Measurements from ENCODE around the gene OGA. TPM values are rescaled to one million over a fixed set of nuclear protein-coding genes. Genes with fewer than 3 reads are reported as not detected.
A peak's percentile ranks its signal among the peaks of the same experiment; 100 is the strongest.

Gene OGA
- total RNA-seq, 1 donor from 2014 or later = 275 TPM

DNA sequence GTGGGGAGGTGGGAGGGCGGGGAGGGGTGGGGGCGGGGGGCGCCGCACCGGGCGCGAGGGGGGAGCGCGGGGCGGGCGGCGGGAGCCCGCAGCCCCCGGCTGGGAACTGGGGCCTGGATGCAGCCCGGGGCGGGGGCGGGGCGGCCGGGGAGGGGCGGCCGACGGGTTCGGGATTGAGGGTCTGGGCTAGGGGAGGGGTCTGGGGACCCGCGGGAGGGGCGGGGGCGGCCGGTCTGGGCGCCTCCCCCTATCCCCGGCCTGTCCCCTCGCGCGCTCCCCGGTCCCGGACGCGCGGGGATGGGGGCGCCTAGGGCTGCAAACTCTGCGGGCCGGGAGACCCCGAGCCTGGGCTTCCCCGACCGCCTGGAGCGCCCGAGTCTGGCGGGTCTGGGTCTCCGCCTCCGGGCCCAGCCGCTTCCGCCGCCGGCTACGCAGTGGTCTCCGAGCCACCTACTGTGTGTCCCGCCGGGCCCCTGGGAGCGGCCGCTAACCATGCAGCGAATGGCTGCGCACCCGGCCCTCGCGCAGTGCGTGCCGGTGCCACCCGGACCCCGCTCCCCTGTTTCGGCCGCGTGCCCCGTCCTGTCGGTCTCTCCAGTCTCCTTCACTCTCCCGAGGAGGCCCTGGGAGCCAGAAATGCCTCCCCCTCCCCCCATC, 42.0 kb downstream of the OGA start:
- TF ChIP-seq CTCF (IDR thresholded peaks at IDR 0.05) (no peak), EZH2 (IDR thresholded peaks at IDR 0.05) (peak; percentile 48), EZH2phosphoT487 (IDR thresholded peaks at IDR 0.05) (peak; percentile 18)
- H3K36me3 Mint-ChIP-seq = no peaks in the 10 kb centered on the region
- H3K79me2 ChIP-seq (ENCODE audit: low read depth) = no peaks in the 10 kb centered on the region
- peak overlapping the region; percentile 59 for H3K4me3 ChIP-seq
- H3K4me1 Mint-ChIP-seq = peaks cover 51% of the 10 kb centered on the region
- H4K20me1 ChIP-seq (ENCODE audit: low read depth) = peaks cover 32% of the 10 kb centered on the region
- H3K4me3 Mint-ChIP-seq = peak overlapping the region; percentile 78
- H3K27me3 ChIP-seq = peaks cover 83% of the 10 kb centered on the region
- no peaks in the 10 kb centered on the region for H3K36me3 ChIP-seq
- no peak overlapping the region for H3K27ac Mint-ChIP-seq
- H3K4me2 ChIP-seq = peak overlapping the region; percentile 90
- H3F3A ChIP-seq (ENCODE audit: low read depth) = peaks cover 86% of the 10 kb centered on the region
- peaks cover 62% of the 10 kb centered on the region for H3K27me3 Mint-ChIP-seq (ENCODE audit: insufficient read depth, low read depth)
- peak; percentile 43 for DNase-seq (ENCODE audit: low spot score)
- H2AFZ ChIP-seq (replicated peaks) = peak overlapping the region; percentile 36
- H3K9me3 Mint-ChIP-seq = no peaks in the 10 kb centered on the region
- H3K4me1 ChIP-seq = peaks cover 73% of the 10 kb centered on the region
- H3K27ac ChIP-seq = no peak overlapping the region
- no peaks in the 10 kb centered on the region for H3K9me3 ChIP-seq (ENCODE audit: low read depth)
- no peak overlapping the region for H3K9ac ChIP-seq

DNA sequence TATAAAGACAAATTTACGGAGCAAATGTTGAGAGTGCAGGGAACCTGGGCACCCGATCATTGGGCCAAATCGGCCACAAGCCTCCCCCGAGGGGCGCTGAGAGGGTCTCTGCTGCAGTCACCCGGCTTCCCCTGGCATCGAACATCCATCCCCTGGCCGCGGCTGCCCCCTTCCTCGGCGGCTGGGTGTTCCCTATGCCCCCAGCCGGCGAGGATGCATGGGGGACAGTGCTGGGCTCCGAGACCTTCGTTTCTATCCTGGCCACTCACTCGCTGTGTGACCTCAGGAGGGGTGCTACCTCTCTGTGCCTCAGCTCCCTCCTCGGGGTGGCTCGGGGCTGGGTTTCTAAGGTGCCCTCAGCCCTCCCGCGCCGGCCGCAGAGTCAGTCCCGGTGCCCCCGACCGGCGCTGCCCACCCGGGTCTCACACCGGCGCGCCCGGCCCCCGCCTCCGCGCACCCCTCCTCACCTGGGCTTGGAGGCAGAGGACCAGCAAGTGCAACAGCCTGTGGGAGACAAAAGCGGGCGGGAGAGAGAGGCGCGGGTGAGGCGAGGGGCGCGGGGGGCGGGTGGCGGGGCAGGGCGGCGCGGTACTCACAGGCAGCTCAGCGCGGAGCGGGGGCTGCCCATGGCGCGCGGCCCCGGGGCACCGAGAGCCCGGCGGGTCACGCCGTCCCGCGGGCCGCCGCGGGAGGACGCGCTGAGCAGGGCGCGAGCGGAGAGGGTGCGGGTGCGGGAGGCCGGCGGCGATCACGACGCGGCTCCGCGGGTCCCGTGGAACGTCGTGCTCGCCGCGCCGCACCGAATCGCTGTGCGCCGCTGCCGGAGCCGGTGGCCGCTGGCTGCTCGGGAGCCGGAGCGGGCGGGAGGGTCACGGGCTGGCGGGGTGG, 42.7 kb downstream of the OGA start, which contains the start of gene FGF8:
FGF8 (minus strand) TSS at position 842 of the 888 bp plus-strand sequence; CDS start at position 628, 214 bp downstream.
- H3K79me2 ChIP-seq (ENCODE audit: low read depth) = no peaks in the 10 kb centered on the region
- no peaks in the 10 kb centered on the region for H3K9me3 ChIP-seq (ENCODE audit: low read depth)
- H3K9ac ChIP-seq = no peak within 1 kb of the TSS
- Mint-ChIP-seq H3K9me3 (no peaks in the 10 kb centered on the region), H3K27me3 (ENCODE audit: insufficient read depth, low read depth) (peaks cover 66% of the 10 kb centered on the region), H3K4me1 (peaks cover 54% of the 10 kb centered on the region), H3K27ac (no peak within 1 kb of the TSS), H3K36me3 (no peaks in the 10 kb centered on the region), H3K4me3 (peak within 1 kb of the TSS; percentile 78)
- TF ChIP-seq EZH2phosphoT487 (IDR thresholded peaks at IDR 0.05) = peak; percentile 62
- TF ChIP-seq EZH2 (IDR thresholded peaks at IDR 0.05) = peak; percentile 29
- TF ChIP-seq CTCF (IDR thresholded peaks at IDR 0.05) = no peak
- peaks cover 24% of the 10 kb centered on the region for H4K20me1 ChIP-seq (ENCODE audit: low read depth)
- H3K27me3 ChIP-seq = peaks cover 83% of the 10 kb centered on the region
- peak within 1 kb of the TSS; percentile 59 for H3K4me3 ChIP-seq
- peak within 1 kb of the TSS; percentile 36 for H2AFZ ChIP-seq (replicated peaks)
- peak; percentile 56 for DNase-seq (ENCODE audit: low spot score)
- H3K36me3 ChIP-seq = no peaks in the 10 kb centered on the region
- no peak within 1 kb of the TSS for H3K27ac ChIP-seq
- H3K4me1 ChIP-seq = peaks cover 69% of the 10 kb centered on the region
- H3K4me2 ChIP-seq = peak within 1 kb of the TSS; percentile 90
- peaks cover 79% of the 10 kb centered on the region for H3F3A ChIP-seq (ENCODE audit: low read depth)

GRCh38 chr10:101774589-101775272, 43.5 kb downstream of the OGA start:
- peaks cover 54% of the 10 kb centered on the region for H3K4me1 Mint-ChIP-seq
- no peak overlapping the region for H3K27ac Mint-ChIP-seq

More at GRCh38 chr10:101774589-101775272, 43.5 kb downstream of the OGA start:
- Mint-ChIP-seq H3K27me3 (ENCODE audit: insufficient read depth, low read depth) (peaks cover 65% of the 10 kb centered on the region), H3K36me3 (no peaks in the 10 kb centered on the region), H3K4me3 (peak overlapping the region; percentile 74), H3K9me3 (no peaks in the 10 kb centered on the region)
- Histone ChIP-seq H3K4me3 (peak overlapping the region; percentile 59), H3K4me1 (peaks cover 63% of the 10 kb centered on the region), H3K4me2 (peak overlapping the region; percentile 90), H3K36me3 (no peaks in the 10 kb centered on the region), H3K9ac (no peak overlapping the region), H3K79me2 (ENCODE audit: low read depth) (no peaks in the 10 kb centered on the region), H4K20me1 (ENCODE audit: low read depth) (peaks cover 21% of the 10 kb centered on the region), H3F3A (ENCODE audit: low read depth) (peaks cover 72% of the 10 kb centered on the region), H2AFZ (replicated peaks) (no peak overlapping the region), H3K27me3 (peaks cover 77% of the 10 kb centered on the region), H3K27ac (no peak overlapping the region), H3K9me3 (ENCODE audit: low read depth) (no peaks in the 10 kb centered on the region)
- DNase-seq (ENCODE audit: low spot score) = peak; percentile 67
- peak; percentile 7 for TF ChIP-seq CTCF (IDR thresholded peaks at IDR 0.05)
- TF ChIP-seq EZH2 (IDR thresholded peaks at IDR 0.05) = peak; percentile 79
- peak; percentile 74 for TF ChIP-seq EZH2phosphoT487 (IDR thresholded peaks at IDR 0.05)

All from neural progenitor cell (in vitro differentiated cells).